ENCODE measurements around the gene MYLK3.

DNA sequence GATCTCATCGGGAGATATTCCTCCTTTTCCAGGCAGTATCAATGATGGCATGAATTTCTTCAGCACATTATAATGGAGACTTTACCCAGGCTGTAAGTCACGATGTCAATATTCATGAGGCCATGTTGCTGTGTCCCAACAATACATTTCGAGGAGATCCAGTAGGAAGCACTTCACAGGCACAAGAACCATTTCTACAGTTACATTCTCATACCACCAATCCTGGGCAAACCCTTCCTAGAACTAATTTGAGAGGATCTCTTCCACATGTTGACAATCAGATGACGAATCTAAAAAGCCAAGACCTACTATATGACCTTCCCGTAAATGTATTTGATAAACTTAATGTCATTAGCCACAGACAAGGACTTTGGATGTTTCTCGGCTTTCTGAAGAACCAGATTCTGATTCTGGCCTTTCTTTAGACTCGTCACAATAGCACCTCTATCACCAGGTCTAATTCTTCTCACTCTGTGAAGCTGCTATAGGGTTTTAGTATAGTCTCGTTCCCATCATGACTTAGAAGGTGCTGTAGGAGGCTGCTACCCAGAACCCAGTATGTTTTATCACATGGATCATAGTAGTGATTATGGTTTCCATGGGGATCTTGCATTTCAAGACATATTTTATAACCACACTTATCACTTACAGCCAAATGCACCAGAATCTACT is 42.6 kb upstream of the MYLK3 start:
- TF ChIP-seq, protein P1, sequence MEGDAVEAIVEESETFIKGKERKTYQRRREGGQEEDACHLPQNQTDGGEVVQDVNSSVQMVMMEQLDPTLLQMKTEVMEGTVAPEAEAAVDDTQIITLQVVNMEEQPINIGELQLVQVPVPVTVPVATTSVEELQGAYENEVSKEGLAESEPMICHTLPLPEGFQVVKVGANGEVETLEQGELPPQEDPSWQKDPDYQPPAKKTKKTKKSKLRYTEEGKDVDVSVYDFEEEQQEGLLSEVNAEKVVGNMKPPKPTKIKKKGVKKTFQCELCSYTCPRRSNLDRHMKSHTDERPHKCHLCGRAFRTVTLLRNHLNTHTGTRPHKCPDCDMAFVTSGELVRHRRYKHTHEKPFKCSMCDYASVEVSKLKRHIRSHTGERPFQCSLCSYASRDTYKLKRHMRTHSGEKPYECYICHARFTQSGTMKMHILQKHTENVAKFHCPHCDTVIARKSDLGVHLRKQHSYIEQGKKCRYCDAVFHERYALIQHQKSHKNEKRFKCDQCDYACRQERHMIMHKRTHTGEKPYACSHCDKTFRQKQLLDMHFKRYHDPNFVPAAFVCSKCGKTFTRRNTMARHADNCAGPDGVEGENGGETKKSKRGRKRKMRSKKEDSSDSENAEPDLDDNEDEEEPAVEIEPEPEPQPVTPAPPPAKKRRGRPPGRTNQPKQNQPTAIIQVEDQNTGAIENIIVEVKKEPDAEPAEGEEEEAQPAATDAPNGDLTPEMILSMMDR (IDR thresholded peaks at IDR 0.05): no peak
- no peak for TF ChIP-seq POLR2A (IDR thresholded peaks at IDR 0.05)

Data from vagina (tissue), 2 donors.